ENCODE measurements around the gene BRSK2.
"Not testable (repeated sequence)": the region's sequence is repeated elsewhere in the genome, so short reads cannot be mapped to it uniquely, and the experiment has no call there.

Gene BRSK2

DNA sequence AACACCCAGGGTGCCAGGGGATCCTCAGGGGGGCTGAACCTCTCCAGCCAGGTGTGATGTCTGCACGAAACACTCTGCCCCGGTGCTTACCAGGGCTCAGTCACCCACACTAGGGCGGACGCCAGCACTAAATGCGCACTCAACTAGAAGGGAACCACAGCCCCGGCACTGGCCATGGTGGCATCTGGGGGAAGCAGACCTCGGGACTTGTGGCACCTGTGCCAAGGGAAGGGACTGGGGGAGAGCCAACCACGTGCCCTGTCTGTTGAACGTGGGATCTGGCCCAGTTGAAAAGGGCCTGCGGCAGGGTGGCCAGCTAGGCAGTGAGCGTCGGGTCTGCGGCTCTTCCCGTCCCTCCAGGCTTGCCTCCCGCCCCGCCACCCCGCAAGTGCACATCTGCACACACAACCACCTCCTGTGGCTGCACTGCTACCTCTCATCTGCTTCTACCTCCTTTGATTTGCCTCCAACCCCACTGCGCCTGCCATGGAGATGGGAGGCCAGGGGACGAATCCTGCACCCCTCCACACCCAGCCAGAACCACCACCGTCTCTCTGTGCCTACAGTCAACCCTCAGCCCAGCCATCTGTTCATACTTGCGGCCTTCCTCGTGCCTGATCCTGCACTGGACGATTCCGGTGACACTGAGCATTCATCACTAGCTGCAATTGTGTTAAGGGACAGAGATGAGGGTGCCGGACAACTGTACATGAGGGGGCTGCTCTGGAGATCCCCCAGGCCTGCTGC lies 111.9 kb downstream of the BRSK2 start:
- no peak for FAIRE-seq

DNA sequence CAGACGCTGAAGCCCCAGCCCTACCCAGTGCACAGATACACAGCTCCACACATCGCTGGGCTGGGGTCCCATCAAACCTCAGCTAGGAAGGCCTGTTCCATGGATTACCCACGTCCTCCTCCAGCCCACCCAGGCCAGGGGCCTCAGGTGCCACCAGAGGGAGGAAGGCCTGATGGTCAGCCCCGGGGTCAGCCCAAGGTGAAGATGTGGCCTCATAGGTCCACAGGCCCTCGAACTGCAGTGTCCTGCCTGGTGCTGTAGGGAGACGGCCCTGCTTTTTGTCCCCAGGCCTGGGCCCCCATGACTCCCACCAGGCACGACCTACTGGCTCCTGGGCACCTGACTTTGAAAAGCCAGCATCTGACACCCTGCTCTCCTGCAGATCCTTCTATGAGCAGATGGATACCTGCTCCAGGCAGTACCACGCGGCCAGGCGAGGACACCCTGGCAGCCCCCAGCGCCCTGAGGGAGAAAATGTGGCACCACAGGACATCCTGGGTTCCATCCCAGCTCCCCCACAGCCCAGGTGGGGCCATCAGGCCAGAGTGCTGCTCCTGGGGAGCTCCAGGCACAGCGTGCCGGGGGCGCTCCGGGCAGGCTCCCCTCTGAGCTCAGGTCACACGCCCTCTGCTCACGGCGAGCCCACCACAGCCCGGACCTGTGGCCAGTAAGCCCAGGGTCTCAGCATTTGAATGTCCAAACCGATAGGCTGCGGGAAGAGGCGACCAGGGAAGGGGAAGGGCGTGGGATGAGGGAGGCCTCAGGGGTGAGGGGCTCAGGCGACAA lies 112.6 kb downstream of the BRSK2 start:
- no peak for FAIRE-seq

DNA sequence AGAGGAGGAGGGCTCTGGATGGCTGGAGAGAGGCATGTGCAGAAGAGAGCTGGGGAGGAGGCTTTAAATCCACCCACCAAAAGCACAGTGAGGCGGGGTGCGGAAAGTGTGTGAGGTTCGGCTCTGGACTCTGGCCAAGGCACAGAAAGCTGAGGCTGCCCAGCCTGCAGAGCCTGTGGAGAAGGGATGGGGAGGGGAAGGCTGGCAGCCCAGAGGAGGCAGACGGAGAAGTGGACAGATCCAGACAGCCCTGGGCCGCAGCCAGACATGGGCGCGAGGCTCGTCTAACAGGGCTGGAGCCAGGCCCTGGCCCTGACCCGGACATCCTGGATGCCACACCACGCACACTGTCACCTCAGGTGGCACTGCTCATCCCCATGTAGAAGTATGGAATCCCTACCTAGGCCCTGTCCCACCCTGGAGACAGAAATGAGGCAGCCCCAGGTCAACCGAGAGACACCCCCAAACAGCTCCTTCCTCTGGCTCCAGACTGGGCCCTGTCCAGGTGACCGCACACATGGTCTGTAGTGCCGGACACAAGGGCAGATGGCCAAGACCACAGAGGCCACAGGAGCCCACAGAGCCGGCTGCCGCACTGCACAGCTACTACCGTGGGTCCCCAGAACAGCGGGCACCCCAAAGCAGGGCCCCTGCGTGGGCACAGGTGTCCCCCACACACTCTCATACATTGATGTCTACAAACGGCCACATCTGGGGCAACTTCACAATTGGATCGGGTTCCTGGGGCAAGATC lies 113.4 kb downstream of the BRSK2 start:
- FAIRE-seq: no peak

DNA sequence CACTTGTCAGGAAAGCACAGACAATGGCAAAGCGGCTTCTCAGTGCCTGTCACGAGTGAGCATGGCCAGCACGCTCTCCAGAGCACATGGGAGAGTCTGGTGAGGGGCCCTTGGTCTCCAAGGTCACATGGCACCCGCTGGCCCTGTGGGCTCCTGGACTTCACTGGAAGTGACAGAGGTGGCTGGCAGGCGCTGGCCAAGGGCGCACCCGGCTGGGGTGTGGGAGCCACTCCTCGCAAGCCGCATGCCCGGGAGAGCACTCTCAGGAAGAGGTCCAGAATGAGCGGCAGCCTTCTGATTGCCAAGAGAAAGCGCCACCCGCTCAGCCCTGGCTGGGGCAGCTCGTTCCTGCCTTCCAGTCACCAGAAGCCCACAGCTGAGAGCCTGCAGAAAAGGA lies 114.0 kb downstream of the BRSK2 start:
- FAIRE-seq: no peak

DNA sequence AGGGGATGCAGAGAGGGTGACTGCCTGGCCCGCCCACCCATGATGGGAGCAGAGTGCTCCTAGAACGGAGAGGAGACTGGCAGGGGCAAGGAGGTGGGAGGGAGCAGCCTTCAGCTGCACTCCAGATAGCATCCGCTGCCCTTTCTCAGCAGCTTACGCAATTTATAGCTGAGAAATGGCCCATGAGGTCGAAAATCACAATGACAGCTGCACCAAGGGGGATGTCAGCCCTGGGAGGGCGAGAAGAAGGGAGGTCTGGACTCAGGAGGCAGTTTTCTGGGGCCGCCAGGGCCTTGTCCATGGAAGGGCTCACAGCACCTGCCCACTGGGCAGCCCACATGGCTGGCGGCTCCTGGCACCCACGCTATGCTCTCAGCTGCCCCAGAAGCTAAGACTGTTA lies 114.4 kb downstream of the BRSK2 start:
- FAIRE-seq: no peak

DNA sequence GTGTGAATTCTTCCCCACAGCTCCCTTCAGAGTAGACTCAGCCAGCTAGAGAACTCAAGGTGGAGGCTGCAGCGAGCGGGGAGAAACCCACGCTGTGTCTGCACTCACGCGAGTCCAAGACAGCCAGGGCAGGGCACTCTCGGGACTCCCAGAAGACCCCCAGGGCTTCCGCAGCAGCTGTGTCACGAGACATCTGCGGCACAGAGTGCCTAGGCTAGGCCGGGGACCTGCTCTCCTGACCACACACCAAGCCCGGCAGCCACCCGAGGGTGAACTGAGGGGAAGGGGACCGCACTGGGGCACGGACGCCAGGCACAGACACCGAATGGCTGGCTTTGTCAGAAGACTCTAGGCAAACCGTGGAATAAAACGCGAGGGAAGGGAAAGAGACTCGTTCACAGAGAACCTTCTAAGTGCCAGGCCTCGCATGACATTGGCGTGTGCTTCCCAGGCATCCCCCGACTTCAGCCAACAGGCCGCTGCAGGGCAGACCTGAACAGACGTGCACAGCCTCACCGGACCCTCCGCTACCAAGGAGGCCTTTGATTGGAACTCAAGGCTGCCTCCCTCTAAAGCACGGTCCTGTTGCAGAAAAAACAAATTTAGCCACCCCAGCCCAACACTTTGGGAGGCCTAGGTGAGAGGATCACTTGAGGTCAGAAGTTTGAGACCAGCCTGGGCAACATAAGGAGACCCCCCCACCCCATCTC lies 115.0 kb downstream of the BRSK2 start:
- FAIRE-seq: no peak

DNA sequence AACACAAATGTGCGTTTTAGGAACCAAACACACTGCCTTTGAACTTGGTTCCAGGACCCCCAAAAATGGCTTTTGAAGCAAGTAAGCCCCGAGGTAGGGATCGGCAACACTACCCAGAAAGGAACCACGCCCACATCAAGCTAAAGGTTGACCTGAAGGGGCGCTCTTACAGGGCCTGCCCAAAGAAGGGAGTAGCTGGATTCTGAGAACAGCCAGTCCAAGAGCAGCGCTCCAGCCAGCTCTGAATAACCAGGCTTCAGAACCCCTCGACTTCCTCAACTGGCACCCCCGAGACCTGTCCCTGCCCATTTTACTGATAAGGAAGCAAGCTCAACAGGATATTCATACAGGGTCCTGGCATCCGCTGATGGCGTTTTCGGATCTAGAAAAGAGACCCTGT lies 115.7 kb downstream of the BRSK2 start:
- FAIRE-seq: no peak

DNA sequence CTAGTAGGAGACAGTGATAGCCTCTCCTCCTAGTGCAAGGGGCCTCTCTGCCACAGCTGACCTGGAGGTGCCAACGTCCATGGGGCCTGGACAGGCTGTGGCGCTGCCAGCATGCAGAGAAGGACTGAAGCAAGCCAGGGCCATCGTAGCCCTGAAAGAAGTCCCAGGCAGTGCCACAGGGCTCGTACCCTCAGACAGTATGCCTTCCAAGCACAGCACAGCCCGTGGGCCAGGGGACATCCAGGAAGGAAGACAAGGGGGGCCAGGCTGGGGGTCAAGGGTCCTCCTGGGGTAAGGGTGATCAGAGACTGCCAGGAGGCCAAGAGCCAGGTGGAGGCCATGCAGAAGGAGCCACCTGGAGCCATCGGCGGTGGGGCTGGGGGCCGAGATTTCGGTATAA lies 117.2 kb downstream of the BRSK2 start:
- no peak for FAIRE-seq

DNA sequence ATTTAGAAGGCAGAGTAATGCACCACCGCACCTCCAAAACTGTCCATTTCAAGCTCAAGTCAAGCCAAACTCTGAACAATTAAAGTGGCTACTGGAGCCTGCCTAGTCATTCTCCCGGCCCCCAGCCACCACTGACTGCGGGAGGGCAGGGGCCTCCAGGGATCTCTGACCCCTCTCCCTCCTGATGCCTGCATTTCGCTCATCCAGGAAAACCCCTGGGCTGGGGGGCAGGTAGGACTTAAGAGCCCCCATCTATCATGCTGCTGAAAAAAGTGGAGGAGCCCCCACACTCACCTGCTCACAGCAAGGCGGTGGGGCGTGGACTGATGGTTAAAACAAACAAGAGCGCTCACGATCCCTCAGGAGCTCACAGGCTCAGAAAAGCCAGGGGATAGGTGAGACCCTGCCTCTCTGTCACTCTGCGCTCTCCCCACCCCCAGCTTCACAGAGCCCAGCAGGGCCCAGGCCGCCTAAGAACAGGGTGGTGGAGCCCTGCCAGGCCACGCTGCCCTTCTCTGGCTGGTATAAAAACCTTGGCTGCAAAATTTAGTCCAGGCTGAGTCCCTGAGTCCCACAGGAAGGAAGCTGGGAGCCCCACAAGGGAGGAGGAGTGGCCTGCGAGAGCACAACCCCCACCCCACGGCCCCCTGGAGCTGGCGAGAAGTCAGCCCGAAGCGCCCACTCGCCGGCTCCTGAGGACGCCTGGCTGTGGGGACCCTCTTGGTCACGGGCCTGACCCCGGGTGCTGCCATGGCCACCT lies 117.8 kb downstream of the BRSK2 start:
- no peak for FAIRE-seq

DNA sequence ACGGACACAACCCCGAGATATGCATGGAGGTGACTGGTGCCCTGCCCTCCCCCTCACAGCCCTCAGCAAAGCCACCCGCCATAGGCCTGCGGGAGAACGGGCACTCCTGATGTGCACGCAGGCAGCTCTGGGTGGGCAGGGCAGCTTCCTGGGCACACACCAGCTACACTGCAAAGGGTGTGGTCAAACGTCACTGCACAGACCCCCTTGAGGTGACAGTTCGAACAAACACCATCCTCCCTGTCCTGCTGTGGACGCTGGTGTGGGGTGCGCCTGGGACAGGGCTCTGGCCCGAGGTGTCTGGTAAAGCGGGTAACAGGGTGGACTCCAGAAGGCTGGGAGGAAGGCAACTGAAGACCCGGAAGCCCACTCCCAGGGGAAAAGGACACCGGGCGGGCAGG lies 118.8 kb downstream of the BRSK2 start:
- no peak for FAIRE-seq

DNA sequence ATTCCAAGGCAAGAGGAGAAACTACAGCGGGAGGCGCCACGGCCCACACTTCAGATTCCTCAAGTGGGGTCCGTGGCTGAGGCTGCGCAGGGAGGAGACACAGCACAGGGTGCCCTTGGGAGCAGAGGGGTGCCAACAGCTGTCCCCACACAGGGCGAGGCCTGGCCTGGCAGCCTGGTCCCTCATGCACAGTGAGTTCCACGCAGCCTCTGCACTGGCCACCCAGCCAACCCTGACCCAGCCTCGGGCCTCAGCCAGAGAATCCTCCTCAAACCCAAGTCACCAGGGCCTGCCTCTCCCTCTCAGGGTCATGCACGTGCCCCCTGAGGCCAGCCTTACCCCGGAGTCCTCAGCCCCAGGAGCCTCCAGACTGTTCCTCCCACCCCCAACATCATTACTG lies 119.3 kb downstream of the BRSK2 start:
- FAIRE-seq: no peak

DNA sequence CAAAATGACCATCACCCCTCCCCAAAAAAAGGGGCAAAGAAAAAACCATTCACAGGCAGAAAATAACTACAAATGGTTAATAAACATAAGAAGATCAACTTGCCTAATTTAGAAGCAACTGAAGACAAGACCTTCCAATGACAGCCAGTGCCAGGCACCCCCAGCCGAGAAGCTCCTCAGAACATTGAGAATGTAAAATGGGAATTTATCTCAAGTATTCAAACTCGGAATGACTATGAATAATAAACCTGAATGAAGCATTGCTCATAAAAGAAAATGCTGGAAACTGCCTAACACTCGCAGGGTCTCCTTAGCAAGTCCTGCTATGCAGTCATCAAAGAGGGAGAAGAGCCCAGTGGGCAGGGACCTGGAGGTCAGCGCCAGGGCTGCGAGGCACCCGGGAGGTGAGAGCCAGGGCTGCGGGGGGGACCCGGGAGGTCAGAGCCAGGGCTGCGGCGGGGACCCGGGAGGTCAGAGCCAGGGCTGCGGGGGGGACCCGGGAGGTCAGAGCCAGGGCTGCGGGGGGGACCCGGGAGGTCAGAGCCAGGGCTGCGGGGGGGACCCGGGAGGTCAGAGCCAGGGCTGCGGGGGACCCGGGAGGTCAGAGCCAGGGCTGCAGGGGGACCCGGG lies 120.0 kb downstream of the BRSK2 start:
- no peak for FAIRE-seq

DNA sequence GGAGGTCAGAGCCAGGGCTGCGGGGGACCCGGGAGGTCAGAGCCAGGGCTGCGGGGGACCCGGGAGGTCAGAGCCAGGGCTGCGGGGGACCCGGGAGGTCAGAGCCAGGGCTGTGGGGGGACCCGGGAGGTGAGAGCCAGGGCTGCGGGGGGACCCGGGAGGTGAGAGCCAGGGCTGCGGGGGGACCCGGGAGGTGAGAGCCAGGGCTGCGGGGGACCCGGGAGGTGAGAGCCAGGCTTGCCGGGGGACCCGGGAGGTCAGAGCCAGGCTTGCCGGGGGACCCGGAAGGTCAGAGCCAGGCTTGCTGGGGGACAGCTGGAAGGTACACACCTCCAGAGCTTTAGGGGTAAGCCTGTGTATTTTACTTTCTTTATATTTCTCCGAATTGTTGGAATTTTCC lies 120.6 kb downstream of the BRSK2 start:
- not testable (repeated sequence) for FAIRE-seq

DNA sequence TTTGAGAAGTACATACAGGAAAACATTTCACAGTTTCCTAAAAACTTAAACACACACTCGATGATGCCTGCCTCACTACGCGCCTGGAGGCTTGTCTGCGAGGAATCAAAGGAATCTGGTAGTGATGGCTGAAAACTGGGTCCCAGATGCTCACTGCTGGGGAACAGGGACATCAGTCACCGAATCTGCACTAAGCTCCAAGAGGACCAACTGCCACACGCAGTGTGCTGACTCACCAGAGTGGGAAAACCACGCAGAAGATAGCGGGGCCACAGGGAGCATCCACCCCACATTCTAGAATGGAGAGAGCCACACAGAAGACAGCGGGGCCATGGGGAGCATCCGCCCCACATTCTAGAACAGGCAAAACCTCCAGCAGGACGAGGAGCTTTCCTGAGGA lies 121.2 kb downstream of the BRSK2 start:
- FAIRE-seq: no peak

DNA sequence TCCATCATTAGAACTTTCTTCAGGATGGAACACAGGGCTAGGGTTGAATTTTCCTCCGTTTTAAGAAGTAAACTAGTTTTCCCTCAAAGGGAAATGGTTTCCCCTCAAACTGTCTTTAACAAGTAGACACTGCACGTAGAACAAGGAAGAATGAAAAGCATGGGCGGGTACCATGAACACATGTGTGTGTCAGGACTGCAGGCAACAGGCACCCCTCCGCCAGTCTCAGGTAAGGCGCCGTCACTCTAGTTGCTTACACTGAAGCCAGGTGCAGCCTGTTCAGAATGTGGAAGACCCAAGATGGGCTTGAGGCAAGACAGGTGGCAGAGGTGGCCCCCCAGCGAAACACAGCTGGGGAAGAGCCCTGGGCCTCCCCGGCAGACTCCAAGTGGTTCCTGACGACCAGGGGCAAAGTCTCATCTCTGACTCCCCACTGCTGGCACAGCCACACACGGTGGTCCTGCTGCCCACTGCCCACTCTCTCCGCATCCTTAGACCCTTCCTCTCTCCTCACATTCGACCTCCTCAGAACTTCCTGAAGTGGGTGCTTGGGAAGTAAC lies 122.3 kb downstream of the BRSK2 start:
- FAIRE-seq: no peak
